HG03060 (cell line): Measurements from ENCODE around the gene EIF2AK2.

Experiments used
- ATAC-seq: cut with Tn5 transposase; IDR thresholded peaks from one replicate; pipeline ENCODE4 v1.9.1; 2021; ENCODE audit warnings: low read depth, moderate number of reproducible peaks; ENCODE audit not compliant: unreplicated experiment

Gene EIF2AK2

GRCh38 chr2:37173741-37174140 is 17.0 kb upstream of the EIF2AK2 start:
- ATAC-seq = no peak

GRCh38 chr2:37171624-37171950 is 14.8 kb upstream of the EIF2AK2 start:
- no peak for ATAC-seq

GRCh38 chr2:37168217-37168981 is 11.6 kb upstream of the EIF2AK2 start:
- ATAC-seq = no peak

- no peak for ATAC-seq
These were observed 10.9 kb upstream of the EIF2AK2 start for GRCh38 chr2:37167636-37168180.

- ATAC-seq = no peak
These were observed 8.0 kb upstream of the EIF2AK2 start for GRCh38 chr2:37164757-37165156.

GRCh38 chr2:37156071-37156856 is 516 bp downstream of the EIF2AK2 start:
- ATAC-seq = no peak

- ATAC-seq = no peak
These were observed 2.0 kb downstream of the EIF2AK2 start for GRCh38 chr2:37154785-37155184.

GRCh38 chr2:37153224-37153623 is 3.6 kb downstream of the EIF2AK2 start:
- no peak for ATAC-seq

GRCh38 chr2:37149626-37150322 is 7.0 kb downstream of the EIF2AK2 start:
- no peak for ATAC-seq

GRCh38 chr2:37148325-37148724 is 8.5 kb downstream of the EIF2AK2 start:
- ATAC-seq = no peak

- ATAC-seq = no peak
These were observed 10.7 kb downstream of the EIF2AK2 start for GRCh38 chr2:37146062-37146461.

GRCh38 chr2:37143974-37144373 is 12.8 kb downstream of the EIF2AK2 start:
- ATAC-seq = no peak

- ATAC-seq = no peak
These were observed 14.2 kb downstream of the EIF2AK2 start for GRCh38 chr2:37142546-37142945.

- ATAC-seq = no peak
These were observed 23.9 kb downstream of the EIF2AK2 start for GRCh38 chr2:37132914-37133313.

GRCh38 chr2:37125416-37125815 is 31.4 kb downstream of the EIF2AK2 start:
- ATAC-seq = no peak

GRCh38 chr2:37119157-37119556 is 37.6 kb downstream of the EIF2AK2 start:
- ATAC-seq = no peak

GRCh38 chr2:37117566-37117965 is 39.2 kb downstream of the EIF2AK2 start:
- ATAC-seq = no peak

- ATAC-seq = no peak
These were observed 44.8 kb downstream of the EIF2AK2 start for GRCh38 chr2:37111958-37112357.

GRCh38 chr2:37110306-37111212 is 46.2 kb downstream of the EIF2AK2 start:
- ATAC-seq = no peak

- no peak for ATAC-seq
These were observed 47.3 kb downstream of the EIF2AK2 start for GRCh38 chr2:37109523-37109922.
